SK-N-SH (cell line): Measurements from ENCODE around the gene TTC7B. TPM values are rescaled to one million over a fixed set of nuclear protein-coding genes. Genes with fewer than 3 reads are reported as not detected.

ENCODE experiments used
- CTCF ChIA-PET: fragments of 300-600, 350-600 bp; formaldehyde crosslinking; extraction: SDS; loops from one replicate; lab custom pipeline; 2021; lab: Yijun Ruan, JAX
- POLR2A ChIA-PET: fragments of 350-600 bp; sonication (Branson Sonifier 250); formaldehyde crosslinking; extraction: SDS; loops from one replicate; lab custom pipeline; 2020; ENCODE audit warnings: antibody characterized with exemption, inconsistent platforms; lab: Yijun Ruan, JAX
- DNase-seq: peaks from one replicate; pipeline ENCODE4 v3.0.0; 2012
- H2AFZ ChIP-seq: fragments of 200-600 bp; sonication (generic); 2 replicates; pipeline ENCODE4 v1.8.1; 2016; ENCODE audit warnings: antibody characterized with exemption, mild to moderate bottlenecking, low read depth
- H3F3A ChIP-seq: fragments of 200-600 bp; sonication (generic); replicated peaks from 2 replicates; pipeline ENCODE3; 2016; ENCODE audit warnings: antibody characterized with exemption, mild to moderate bottlenecking; ENCODE audit not compliant: insufficient read depth
- H3K27ac ChIP-seq, 2 experiments: fragments of 200-500 bp in 1 of 2; fragments of 200-600 bp in 1 of 2; sonication (Bioruptor generic) in 1 of 2; sonication (generic), shearing (Covaris generic) in 1 of 2; 2 replicates each; pipeline versions ENCODE4 v1.5.1 to v1.6.1; 2014 to 2016; ENCODE audit warnings: low read depth in 2 of 2, inconsistent platforms in 1 of 2, low read length in 1 of 2, mild to moderate bottlenecking in 1 of 2, mixed read lengths in 1 of 2
- H3K27me3 ChIP-seq: fragments of 200-600 bp; sonication (generic), shearing (Covaris generic); 2 replicates; pipeline ENCODE4 v1.6.1; 2016; ENCODE audit warnings: mixed run types; ENCODE audit not compliant: insufficient read depth
- H3K36me3 ChIP-seq, 2 experiments: fragments of 200-500 bp in 1 of 2; fragments of 200-600 bp in 1 of 2; sonication (Bioruptor generic) in 1 of 2; sonication (generic) in 1 of 2; replicated peaks in 1 of 2; 2 replicates each; pipeline versions ENCODE3 to v1.5.1; 2014 to 2016; ENCODE audit warnings: low read length in 1 of 2, mild to moderate bottlenecking in 1 of 2; ENCODE audit not compliant: insufficient read depth in 2 of 2, control insufficient read depth in 1 of 2
- H3K4me1 ChIP-seq, 2 experiments: fragments of 200-500 bp in 1 of 2; fragments of 200-600 bp in 1 of 2; sonication (Bioruptor generic) in 1 of 2; sonication (generic), shearing (Covaris generic) in 1 of 2; 2 replicates each; pipeline versions ENCODE4 v1.5.1 to v1.6.1; 2014 to 2016; ENCODE audit warnings: low read depth in 1 of 2, low read length in 1 of 2, mixed run types in 1 of 2; ENCODE audit not compliant: insufficient read depth in 2 of 2, control insufficient read depth in 1 of 2
- H3K4me2 ChIP-seq: fragments of 200-600 bp; sonication (generic), shearing (Covaris generic); 2 replicates; pipeline ENCODE4 v1.6.1; 2017; ENCODE audit warnings: mixed run types
- H3K4me3 ChIP-seq, 2 experiments: fragments of 200-500 bp in 1 of 2; fragments of 200-600 bp in 1 of 2; sonication (Bioruptor generic) in 1 of 2; sonication (generic), shearing (Covaris generic) in 1 of 2; 2 replicates each; pipeline versions ENCODE4 v1.5.1 to v1.8.1; 2014 to 2016; ENCODE audit warnings: low read depth in 2 of 2, inconsistent platforms in 1 of 2, low read length in 1 of 2, mild to moderate bottlenecking in 1 of 2, mixed read lengths in 1 of 2, moderate library complexity in 1 of 2
- H3K79me2 ChIP-seq: fragments of 200-600 bp; sonication (generic); 2 replicates; pipeline ENCODE4 v1.8.1; 2017; ENCODE audit warnings: mild to moderate bottlenecking; ENCODE audit not compliant: insufficient read depth
- H3K9ac ChIP-seq: fragments of 200-600 bp; sonication (generic); 2 replicates; pipeline ENCODE4 v1.6.1; 2017; ENCODE audit warnings: mixed run types
- H3K9me2 ChIP-seq: fragments of 200-600 bp; sonication (generic); 2 replicates; pipeline ENCODE4 v1.6.1; 2017; ENCODE audit warnings: mixed run types
- H3K9me3 ChIP-seq: fragments of 200-600 bp; sonication (generic); 2 replicates; pipeline ENCODE4 v1.6.1; 2017; ENCODE audit warnings: mixed run types, mild to moderate bottlenecking, moderate library complexity
- H4K20me1 ChIP-seq: fragments of 200-600 bp; sonication (generic); 2 replicates; pipeline ENCODE4 v1.6.1; 2017; ENCODE audit warnings: mild to moderate bottlenecking, mixed run types; ENCODE audit not compliant: insufficient read depth
- ELF1 ChIP-seq: IDR thresholded peaks from 2 replicates; pipeline ENCODE4 v1.4.0; 2012
- EP300 ChIP-seq, 2 experiments: IDR thresholded peaks; 2 replicates each; pipeline versions ENCODE4 v1.4.0 to v1.6.1; 2012; ENCODE audit warnings: borderline replicate concordance in 1 of 2, low read depth in 1 of 2, low read length in 1 of 2
- EZH2phosphoT487 ChIP-seq: fragments of 200-600 bp; sonication (generic); IDR thresholded peaks from 2 replicates; pipeline ENCODE4 v1.6.1; 2017; ENCODE audit warnings: low read depth, mixed run types, mild to moderate bottlenecking, antibody characterized with exemption, moderate library complexity, borderline replicate concordance
- FOXJ3 ChIP-seq: sonication (generic); formaldehyde crosslinking; IDR thresholded peaks from 2 replicates; pipeline ENCODE4 v1.5.1; 2020; ENCODE audit warnings: mild to moderate bottlenecking, missing genetic modification reagents
- GABPA ChIP-seq: IDR thresholded peaks from 2 replicates; pipeline ENCODE4 v1.4.0; 2012; ENCODE audit warnings: low read depth, mild to moderate bottlenecking
- GATA2 ChIP-seq: sonication (generic); formaldehyde crosslinking; IDR thresholded peaks from 2 replicates; pipeline ENCODE4 v1.5.0; 2020; ENCODE audit warnings: mild to moderate bottlenecking, missing genetic modification reagents
- MEF2A ChIP-seq: IDR thresholded peaks from 2 replicates; pipeline ENCODE4 v1.4.0; 2012; ENCODE audit warnings: low read depth, borderline replicate concordance
- NFIC ChIP-seq: IDR thresholded peaks from 2 replicates; pipeline ENCODE4 v1.4.0; 2012; ENCODE audit warnings: borderline replicate concordance
- RAD21 ChIP-seq: IDR thresholded peaks from 2 replicates; pipeline ENCODE4 v1.6.1; 2012; ENCODE audit warnings: mild to moderate bottlenecking, low read length
- RFX5 ChIP-seq: IDR thresholded peaks from 2 replicates; pipeline ENCODE4 v1.6.1; 2012; ENCODE audit warnings: mild to moderate bottlenecking, improper control_type of control experiment, low read length
- SIN3A ChIP-seq: IDR thresholded peaks from 2 replicates; pipeline ENCODE4 v1.6.1; 2012; ENCODE audit warnings: low read depth, mild to moderate bottlenecking, low read length, moderate library complexity, borderline replicate concordance
- SMC3 ChIP-seq: IDR thresholded peaks from 2 replicates; pipeline ENCODE4 v1.6.1; 2012; ENCODE audit warnings: low read depth, low read length, improper control_type of control experiment
- TCF12 ChIP-seq: IDR thresholded peaks from 2 replicates; pipeline ENCODE4 v1.4.0; 2012
- WGBS: methylation state at CpG from one replicate; pipeline ENCODE4 v1.1.6; 2017; ENCODE audit warnings: low lambda C conversion rate; 5-methylcytosine and 5-hydroxymethylcytosine counted together
- polyA plus RNA-seq, 3 experiments: library from polyadenylated mRNA; depleted of rRNA; stranded (reverse); fragments of >200 nt; gene quantifications; 2 replicates each; pipeline ENCODE4 v1.2.3, GENCODE V29; 2012
- TF ChIP-seq, protein P1 (sequence below): IDR thresholded peaks from 2 replicates; pipeline ENCODE4 v1.4.0; 2012; ENCODE audit warnings: low read depth, borderline replicate concordance
- TF ChIP-seq, protein P2 (sequence below): IDR thresholded peaks from 2 replicates; pipeline ENCODE4 v1.4.0; 2012; ENCODE audit warnings: low read depth
- TF ChIP-seq, protein P3 (sequence below): fragments of 200-600 bp; sonication (generic); IDR thresholded peaks from 2 replicates; pipeline ENCODE4 v1.6.1; 2017; ENCODE audit warnings: antibody characterized with exemption, mild to moderate bottlenecking, moderate library complexity
- TF ChIP-seq, protein P4 (sequence below): IDR thresholded peaks from 2 replicates; pipeline ENCODE4 v1.4.0; 2012; ENCODE audit warnings: low read depth, borderline replicate concordance
- TF ChIP-seq, protein P5 (sequence below): fragments of 150-350 bp; IDR thresholded peaks from 2 replicates; pipeline ENCODE4 v1.6.1; 2016; ENCODE audit warnings: mild to moderate bottlenecking, low read depth, low read length

The TTC7B gene
- polyA plus RNA-seq, 1 of the 3 experiments (the other 2 are of a cell fraction): 43.1 TPM

DNA sequence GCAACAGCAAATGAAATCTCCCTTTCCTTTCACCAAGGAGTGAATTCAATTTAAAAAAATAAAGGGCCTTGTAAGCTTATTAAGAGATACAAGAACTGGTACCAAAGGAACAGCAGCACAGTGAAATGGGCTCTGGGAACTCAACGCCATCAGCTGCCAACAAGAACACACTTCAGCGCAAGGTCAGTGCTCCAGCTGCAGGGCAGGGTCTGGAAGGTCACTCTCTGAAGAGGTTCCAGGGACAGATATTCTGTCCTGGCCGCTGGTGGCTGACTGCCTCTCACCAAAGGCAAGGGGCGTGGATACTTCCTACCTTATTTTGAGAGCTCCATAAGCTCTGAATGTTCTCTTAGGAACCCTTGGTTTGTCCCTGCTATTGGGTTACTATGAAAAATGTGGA is 232.8 kb downstream of the TTC7B start:
- WGBS: 90% methylated on average over 3 of the region's 4 CpGs
- no peak overlapping the region for H3K4me3 ChIP-seq

More for the DNA sequence above, 232.8 kb downstream of the TTC7B start:
- Histone ChIP-seq H4K20me1 (no peaks in the 10 kb centered on the region), H3K27me3 (no peaks in the 10 kb centered on the region), H3K9me2 (no peaks in the 10 kb centered on the region), H3K36me3 (peaks cover 0 to 2% of the 10 kb centered on the region in 2 experiments), H3K9ac (no peak overlapping the region), H3K27ac (no peak overlapping the region), H3K9me3 (no peaks in the 10 kb centered on the region), H3K4me1 (peaks cover 0 to 13% of the 10 kb centered on the region in 2 experiments; a peak in 1 of 4 replicates), H3F3A (no peaks in the 10 kb centered on the region), H3K79me2 (no peaks in the 10 kb centered on the region), H2AFZ (no peak overlapping the region), H3K4me2 (no peak overlapping the region)
- ChIA-PET CTCF (interaction anchor here (1.0 to 1.8 kb wide), 3 partner anchors 17 to 184 kb away, joined by 3 to 5 read pairs (median 3); no protein-coding TSS in a partner anchor), POLR2A (no interaction called here)
- no peak for DNase-seq
- no peak for TF ChIP-seq EP300 (IDR thresholded peaks at IDR 0.05; ENCODE audit: borderline replicate concordance in 1 of 2, low read depth in 1 of 2, low read length in 1 of 2)
- TF ChIP-seq, protein P1, sequence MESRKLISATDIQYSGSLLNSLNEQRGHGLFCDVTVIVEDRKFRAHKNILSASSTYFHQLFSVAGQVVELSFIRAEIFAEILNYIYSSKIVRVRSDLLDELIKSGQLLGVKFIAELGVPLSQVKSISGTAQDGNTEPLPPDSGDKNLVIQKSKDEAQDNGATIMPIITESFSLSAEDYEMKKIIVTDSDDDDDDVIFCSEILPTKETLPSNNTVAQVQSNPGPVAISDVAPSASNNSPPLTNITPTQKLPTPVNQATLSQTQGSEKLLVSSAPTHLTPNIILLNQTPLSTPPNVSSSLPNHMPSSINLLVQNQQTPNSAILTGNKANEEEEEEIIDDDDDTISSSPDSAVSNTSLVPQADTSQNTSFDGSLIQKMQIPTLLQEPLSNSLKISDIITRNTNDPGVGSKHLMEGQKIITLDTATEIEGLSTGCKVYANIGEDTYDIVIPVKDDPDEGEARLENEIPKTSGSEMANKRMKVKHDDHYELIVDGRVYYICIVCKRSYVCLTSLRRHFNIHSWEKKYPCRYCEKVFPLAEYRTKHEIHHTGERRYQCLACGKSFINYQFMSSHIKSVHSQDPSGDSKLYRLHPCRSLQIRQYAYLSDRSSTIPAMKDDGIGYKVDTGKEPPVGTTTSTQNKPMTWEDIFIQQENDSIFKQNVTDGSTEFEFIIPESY: no peak
- TF ChIP-seq EZH2phosphoT487: no peak
- TF ChIP-seq RAD21: no peak
- no peak for TF ChIP-seq GATA2 (CRISPR knock-in tag)
- no peak for TF ChIP-seq NFIC
- TF ChIP-seq SIN3A: no peak
- TF ChIP-seq, protein P2, sequence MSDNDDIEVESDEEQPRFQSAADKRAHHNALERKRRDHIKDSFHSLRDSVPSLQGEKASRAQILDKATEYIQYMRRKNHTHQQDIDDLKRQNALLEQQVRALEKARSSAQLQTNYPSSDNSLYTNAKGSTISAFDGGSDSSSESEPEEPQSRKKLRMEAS: no peak
- TF ChIP-seq, protein P3, sequence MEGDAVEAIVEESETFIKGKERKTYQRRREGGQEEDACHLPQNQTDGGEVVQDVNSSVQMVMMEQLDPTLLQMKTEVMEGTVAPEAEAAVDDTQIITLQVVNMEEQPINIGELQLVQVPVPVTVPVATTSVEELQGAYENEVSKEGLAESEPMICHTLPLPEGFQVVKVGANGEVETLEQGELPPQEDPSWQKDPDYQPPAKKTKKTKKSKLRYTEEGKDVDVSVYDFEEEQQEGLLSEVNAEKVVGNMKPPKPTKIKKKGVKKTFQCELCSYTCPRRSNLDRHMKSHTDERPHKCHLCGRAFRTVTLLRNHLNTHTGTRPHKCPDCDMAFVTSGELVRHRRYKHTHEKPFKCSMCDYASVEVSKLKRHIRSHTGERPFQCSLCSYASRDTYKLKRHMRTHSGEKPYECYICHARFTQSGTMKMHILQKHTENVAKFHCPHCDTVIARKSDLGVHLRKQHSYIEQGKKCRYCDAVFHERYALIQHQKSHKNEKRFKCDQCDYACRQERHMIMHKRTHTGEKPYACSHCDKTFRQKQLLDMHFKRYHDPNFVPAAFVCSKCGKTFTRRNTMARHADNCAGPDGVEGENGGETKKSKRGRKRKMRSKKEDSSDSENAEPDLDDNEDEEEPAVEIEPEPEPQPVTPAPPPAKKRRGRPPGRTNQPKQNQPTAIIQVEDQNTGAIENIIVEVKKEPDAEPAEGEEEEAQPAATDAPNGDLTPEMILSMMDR: no peak
- no peak for TF ChIP-seq FOXJ3
- TF ChIP-seq, protein P4, sequence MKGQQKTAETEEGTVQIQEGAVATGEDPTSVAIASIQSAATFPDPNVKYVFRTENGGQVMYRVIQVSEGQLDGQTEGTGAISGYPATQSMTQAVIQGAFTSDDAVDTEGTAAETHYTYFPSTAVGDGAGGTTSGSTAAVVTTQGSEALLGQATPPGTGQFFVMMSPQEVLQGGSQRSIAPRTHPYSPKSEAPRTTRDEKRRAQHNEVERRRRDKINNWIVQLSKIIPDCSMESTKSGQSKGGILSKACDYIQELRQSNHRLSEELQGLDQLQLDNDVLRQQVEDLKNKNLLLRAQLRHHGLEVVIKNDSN: no peak
- TF ChIP-seq GABPA: no peak
- TF ChIP-seq, protein P5, sequence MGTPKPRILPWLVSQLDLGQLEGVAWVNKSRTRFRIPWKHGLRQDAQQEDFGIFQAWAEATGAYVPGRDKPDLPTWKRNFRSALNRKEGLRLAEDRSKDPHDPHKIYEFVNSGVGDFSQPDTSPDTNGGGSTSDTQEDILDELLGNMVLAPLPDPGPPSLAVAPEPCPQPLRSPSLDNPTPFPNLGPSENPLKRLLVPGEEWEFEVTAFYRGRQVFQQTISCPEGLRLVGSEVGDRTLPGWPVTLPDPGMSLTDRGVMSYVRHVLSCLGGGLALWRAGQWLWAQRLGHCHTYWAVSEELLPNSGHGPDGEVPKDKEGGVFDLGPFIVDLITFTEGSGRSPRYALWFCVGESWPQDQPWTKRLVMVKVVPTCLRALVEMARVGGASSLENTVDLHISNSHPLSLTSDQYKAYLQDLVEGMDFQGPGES: no peak
- TF ChIP-seq TCF12: no peak
- TF ChIP-seq MEF2A: no peak
- no peak for TF ChIP-seq ELF1
- no peak for TF ChIP-seq SMC3
- no peak for TF ChIP-seq RFX5
